Measurements from ENCODE around the gene EIF3A. TPM values are rescaled to one million over a fixed set of nuclear protein-coding genes. Genes with fewer than 3 reads are reported as not detected.

EIF3A gene
- total RNA-seq, 1 donor from 2014 or later: 146 TPM

DNA sequence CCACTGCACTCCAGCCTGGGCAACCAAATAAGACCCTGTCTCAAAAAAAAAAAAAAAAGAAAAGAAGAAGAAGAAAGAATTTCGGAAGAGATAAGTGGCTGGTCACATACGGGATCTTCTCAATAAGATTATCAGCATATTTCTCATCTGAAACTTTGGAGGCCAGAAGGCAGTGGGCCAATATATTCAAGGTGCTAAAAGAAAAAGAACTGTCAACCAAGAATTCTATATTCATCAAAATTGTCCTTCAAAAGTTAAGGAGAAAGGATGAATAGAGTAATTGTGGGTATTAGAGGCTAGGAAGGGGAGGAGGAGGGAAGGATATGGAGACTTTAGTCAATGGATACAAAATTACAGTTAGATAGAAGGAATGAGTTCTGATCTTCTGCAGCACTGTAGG lies 95.0 kb downstream of the EIF3A start:
- no peak overlapping the region for H3K4me3 ChIP-seq (ENCODE audit: insufficient read depth, low read depth, low read length)
- H4K20me1 ChIP-seq (ENCODE audit: insufficient read depth, low read length): no peaks in the 10 kb centered on the region
- no peaks in the 10 kb centered on the region for H3K9me3 ChIP-seq (ENCODE audit: insufficient read depth, low read depth, low read length)
- H3K4me3 Mint-ChIP-seq (ENCODE audit: unreplicated experiment): no peak overlapping the region
- no peak overlapping the region for H3K4me2 ChIP-seq (ENCODE audit: low read length)
- H3K4me1 ChIP-seq (ENCODE audit: insufficient read depth, low read length): no peaks in the 10 kb centered on the region
- H3K9me3 Mint-ChIP-seq (ENCODE audit: unreplicated experiment): peaks cover 16% of the 10 kb centered on the region
- no peaks in the 10 kb centered on the region for H3K36me3 ChIP-seq (ENCODE audit: insufficient read depth, low read length)
- H3K36me3 Mint-ChIP-seq (ENCODE audit: low read depth, unreplicated experiment): peaks cover 3% of the 10 kb centered on the region
- H3K79me2 ChIP-seq (ENCODE audit: insufficient read depth, low read length): no peaks in the 10 kb centered on the region
- no peak for DNase-seq (ENCODE audit: low read depth)
- no peak overlapping the region for H3K27ac ChIP-seq (ENCODE audit: low read depth, low read length)
- H3K27me3 Mint-ChIP-seq (ENCODE audit: low read depth, unreplicated experiment): peaks cover 11% of the 10 kb centered on the region
- H3K27me3 ChIP-seq (ENCODE audit: insufficient read depth, low read length): peaks cover 2% of the 10 kb centered on the region
- no peak overlapping the region for H3K9ac ChIP-seq (ENCODE audit: low read length)
- no peak overlapping the region for H3K27ac Mint-ChIP-seq (ENCODE audit: unreplicated experiment)
- TF ChIP-seq, protein P1, sequence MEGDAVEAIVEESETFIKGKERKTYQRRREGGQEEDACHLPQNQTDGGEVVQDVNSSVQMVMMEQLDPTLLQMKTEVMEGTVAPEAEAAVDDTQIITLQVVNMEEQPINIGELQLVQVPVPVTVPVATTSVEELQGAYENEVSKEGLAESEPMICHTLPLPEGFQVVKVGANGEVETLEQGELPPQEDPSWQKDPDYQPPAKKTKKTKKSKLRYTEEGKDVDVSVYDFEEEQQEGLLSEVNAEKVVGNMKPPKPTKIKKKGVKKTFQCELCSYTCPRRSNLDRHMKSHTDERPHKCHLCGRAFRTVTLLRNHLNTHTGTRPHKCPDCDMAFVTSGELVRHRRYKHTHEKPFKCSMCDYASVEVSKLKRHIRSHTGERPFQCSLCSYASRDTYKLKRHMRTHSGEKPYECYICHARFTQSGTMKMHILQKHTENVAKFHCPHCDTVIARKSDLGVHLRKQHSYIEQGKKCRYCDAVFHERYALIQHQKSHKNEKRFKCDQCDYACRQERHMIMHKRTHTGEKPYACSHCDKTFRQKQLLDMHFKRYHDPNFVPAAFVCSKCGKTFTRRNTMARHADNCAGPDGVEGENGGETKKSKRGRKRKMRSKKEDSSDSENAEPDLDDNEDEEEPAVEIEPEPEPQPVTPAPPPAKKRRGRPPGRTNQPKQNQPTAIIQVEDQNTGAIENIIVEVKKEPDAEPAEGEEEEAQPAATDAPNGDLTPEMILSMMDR (IDR thresholded peaks at IDR 0.05; ENCODE audit: insufficient read depth, low read depth, low read length): no peak
- no peak for TF ChIP-seq EZH2 (IDR thresholded peaks at IDR 0.05; ENCODE audit: insufficient read depth, low read length)
- H2AFZ ChIP-seq (ENCODE audit: low read depth, low read length): no peak overlapping the region
- no peak for FAIRE-seq
- peaks cover 2% of the 10 kb centered on the region for H3K4me1 Mint-ChIP-seq (ENCODE audit: low read depth, unreplicated experiment)

Other genes with a start within 250 kb of the EIF3A start
- 3.0 and 4.7 TPM in 2 replicates for gene NANOS1, start 51.1 kb downstream of the EIF3A start, total RNA-seq
- gene DENND10, start 23.3 kb upstream of the EIF3A start, total RNA-seq: 39.9 and 41.8 TPM in 2 replicates
- 16.7 and 16.9 TPM in 2 replicates for gene SFXN4, start 84.9 kb upstream of the EIF3A start, total RNA-seq
- 118 and 127 TPM in 2 replicates for gene PRDX3, start 98.0 kb upstream of the EIF3A start, total RNA-seq
- gene GRK5, start 126.8 kb upstream of the EIF3A start, total RNA-seq: 6.8 and 8.5 TPM in 2 replicates

All from astrocyte (in vitro differentiated cells and primary cell).